Mesodermal cell (in vitro differentiated cells): ENCODE measurements around the gene SDK2.

ENCODE experiments used
- H3K27ac ChIP-seq: 2 replicates; pipeline ENCODE4 v1.7.0; 2013; ENCODE audit warnings: mild to moderate bottlenecking, low read depth, low read length, moderate library complexity; ENCODE audit not compliant: severe bottlenecking
- H3K36me3 ChIP-seq: 2 replicates; pipeline ENCODE4 v1.7.1; 2013; ENCODE audit warnings: mild to moderate bottlenecking, low read length, moderate library complexity; ENCODE audit not compliant: control insufficient read depth, insufficient read depth
- H3K4me1 ChIP-seq: one replicate; pipeline ENCODE4 v1.7.1; 2013; ENCODE audit warnings: mild to moderate bottlenecking, low read length; ENCODE audit not compliant: insufficient read depth, control insufficient read depth, poor library complexity, severe bottlenecking
- H3K4me3 ChIP-seq: 2 replicates; pipeline ENCODE4 v1.7.0; 2013; ENCODE audit warnings: low read length, control low read depth, mild to moderate bottlenecking; ENCODE audit not compliant: insufficient read depth, poor library complexity, severe bottlenecking; ENCODE audit errors: extremely low read depth
- H3K9me3 ChIP-seq: 2 replicates; pipeline ENCODE4 v1.7.1; 2013; ENCODE audit warnings: mild to moderate bottlenecking, low read length, moderate library complexity; ENCODE audit not compliant: control insufficient read depth
- WGBS, 2 experiments: methylation state at CpG; one replicate each; pipeline ENCODE4 v1.1.5; 2013; ENCODE audit warnings: missing lambda C conversion rate in 2 of 2; ENCODE audit not compliant: insufficient coverage in 2 of 2; 5-methylcytosine and 5-hydroxymethylcytosine counted together

SDK2 gene

DNA sequence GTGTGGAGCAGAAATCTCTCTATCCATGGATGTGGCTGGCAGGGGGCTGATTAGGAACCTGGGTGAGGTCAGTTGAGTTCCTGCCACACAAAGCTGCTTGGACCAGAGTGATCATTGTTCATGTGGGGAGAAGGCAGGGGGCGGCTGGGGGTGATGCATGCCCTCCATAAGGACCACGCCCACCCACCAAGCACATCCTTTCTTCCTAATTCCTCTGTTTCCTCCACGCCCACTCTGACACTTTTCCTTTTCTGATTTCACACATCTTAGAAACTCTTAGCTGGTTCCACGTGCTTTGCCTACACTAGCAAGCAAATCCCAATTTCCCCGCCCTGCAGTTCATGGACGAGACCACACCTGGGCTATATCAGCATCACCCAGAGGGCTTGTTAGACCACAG lies 108.5 kb downstream of the SDK2 start:
- Histone ChIP-seq H3K27ac (no peak overlapping the region), H3K36me3 (no peaks in the 10 kb centered on the region), H3K9me3 (no peaks in the 10 kb centered on the region), H3K4me1 (peaks cover 22% of the 10 kb centered on the region), H3K4me3 (no peak overlapping the region)
- 86% methylated on average over 5 to 6 of the region's 6 CpGs for WGBS, 2 experiments

DNA sequence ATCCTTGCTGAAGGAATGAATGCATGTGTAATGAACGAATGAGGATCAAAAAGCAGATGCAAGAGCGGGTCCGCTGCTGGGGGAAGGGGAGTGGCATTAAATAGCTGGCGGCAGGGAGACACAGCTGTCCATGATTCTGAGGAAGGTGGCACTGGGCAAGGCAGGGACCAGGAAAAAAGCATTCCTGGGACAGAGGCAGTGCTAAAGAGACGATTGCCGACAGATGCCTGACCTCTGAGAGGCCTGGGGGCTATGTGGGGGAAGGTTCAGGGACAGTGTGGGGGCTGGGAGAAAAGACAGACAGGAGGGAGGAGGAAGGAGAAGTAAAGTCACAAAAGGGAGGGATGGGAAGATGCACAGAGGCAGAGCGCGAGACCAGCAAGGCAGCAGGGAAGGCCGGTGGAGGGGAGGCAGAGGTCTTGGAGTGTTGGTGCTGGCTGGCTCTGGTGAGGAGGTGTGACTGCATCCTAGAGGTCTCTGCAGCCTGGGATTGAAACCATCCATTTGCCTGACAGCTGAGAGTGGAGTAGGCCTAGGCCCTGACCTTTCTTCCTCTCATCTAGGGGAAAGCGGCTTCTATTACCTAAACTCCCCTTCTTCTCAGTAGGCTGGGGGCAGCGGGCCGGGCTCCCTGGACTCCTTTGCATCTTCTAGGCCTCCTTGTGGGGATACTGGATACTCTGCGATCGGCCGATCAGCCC lies 109.9 kb downstream of the SDK2 start:
- no peaks in the 10 kb centered on the region for H3K36me3 ChIP-seq
- H3K4me3 ChIP-seq = no peak overlapping the region
- 63 to 69% methylated on average over 14 to 15 of the region's 15 CpGs for WGBS, 2 experiments
- no peaks in the 10 kb centered on the region for H3K9me3 ChIP-seq
- no peak overlapping the region for H3K27ac ChIP-seq
- peaks cover 22% of the 10 kb centered on the region for H3K4me1 ChIP-seq

DNA sequence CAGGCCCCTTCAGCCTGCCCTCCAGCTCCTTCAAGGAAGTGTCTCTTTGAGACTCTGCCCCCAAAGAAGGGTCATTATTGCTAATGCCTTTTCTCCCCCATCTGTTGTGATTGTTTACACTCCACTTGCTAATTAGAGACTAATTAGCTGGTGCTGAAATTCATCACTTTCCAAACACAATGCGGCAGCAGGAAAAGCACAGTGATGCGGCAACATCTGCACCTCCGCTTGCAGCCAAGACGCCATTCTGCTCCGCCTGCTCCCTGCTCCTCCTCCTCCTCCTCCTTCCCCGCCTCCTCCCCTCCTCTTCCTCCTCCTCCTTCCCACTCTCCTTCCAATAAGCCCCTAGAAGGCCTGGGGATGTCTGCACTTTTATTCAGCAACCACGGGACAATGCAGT lies 110.5 kb downstream of the SDK2 start:
- H3K27ac ChIP-seq = no peak overlapping the region
- no peaks in the 10 kb centered on the region for H3K9me3 ChIP-seq
- WGBS, 2 experiments = 35 to 38% methylated on average over 1 to 7 of the region's 7 CpGs
- no peak overlapping the region for H3K4me3 ChIP-seq
- H3K36me3 ChIP-seq = no peaks in the 10 kb centered on the region
- H3K4me1 ChIP-seq = peaks cover 22% of the 10 kb centered on the region

DNA sequence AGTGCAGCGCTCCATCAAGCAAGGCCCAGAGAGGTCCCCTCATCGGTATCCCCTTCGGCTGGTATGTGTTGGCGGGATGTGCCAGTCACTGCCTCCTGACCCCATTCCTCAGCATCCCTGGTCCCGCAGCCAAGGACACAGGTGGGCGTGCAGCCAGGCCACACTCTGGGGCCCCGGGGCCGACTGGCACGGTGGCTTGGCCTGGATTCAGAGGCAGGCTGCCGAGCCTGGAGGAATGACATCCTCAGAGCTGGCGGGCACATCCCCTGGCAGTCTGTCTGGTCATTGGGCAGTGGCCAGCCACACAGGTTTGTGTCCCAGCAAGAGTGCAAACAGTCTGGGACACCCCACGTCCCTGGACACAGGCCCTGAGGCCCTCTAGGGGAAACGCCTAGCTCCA lies 111.1 kb downstream of the SDK2 start:
- 89 to 98% methylated on average over 12 to 13 of the region's 13 CpGs for WGBS, 2 experiments
- Histone ChIP-seq H3K4me3 (no peak overlapping the region), H3K4me1 (peaks cover 22% of the 10 kb centered on the region), H3K9me3 (no peaks in the 10 kb centered on the region), H3K36me3 (no peaks in the 10 kb centered on the region), H3K27ac (peak overlapping the region; percentile 52)

DNA sequence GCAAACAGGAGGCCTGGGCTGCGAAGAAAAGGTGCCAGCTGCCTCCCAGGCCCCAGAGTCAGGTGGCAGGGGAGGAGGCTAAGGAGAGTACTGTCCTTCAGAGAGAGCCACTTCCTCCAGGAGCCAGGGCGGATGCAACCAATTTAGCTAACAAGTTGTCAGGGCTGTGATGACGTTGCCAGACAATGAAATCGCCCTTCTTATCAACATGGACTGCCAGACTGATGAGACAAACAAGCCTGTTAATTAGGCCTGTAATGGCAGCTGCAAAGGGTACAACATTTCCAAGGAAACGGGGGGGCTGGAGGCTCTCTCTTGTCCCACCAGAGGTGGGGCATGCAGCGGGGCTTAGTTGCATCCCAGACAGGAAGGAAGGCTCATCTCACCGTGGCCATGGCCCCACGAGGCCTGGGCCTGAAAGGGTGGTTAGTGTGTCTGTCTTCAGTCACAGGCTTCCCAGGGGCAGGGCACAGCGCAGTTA lies 111.8 kb downstream of the SDK2 start:
- H3K36me3 ChIP-seq = no peaks in the 10 kb centered on the region
- H3K27ac ChIP-seq = peak overlapping the region; percentile 52
- WGBS, 2 experiments = 49 to 50% methylated on average over 5 to 8 of the region's 9 CpGs
- no peaks in the 10 kb centered on the region for H3K9me3 ChIP-seq
- H3K4me1 ChIP-seq = peaks cover 22% of the 10 kb centered on the region
- H3K4me3 ChIP-seq = no peak overlapping the region

DNA sequence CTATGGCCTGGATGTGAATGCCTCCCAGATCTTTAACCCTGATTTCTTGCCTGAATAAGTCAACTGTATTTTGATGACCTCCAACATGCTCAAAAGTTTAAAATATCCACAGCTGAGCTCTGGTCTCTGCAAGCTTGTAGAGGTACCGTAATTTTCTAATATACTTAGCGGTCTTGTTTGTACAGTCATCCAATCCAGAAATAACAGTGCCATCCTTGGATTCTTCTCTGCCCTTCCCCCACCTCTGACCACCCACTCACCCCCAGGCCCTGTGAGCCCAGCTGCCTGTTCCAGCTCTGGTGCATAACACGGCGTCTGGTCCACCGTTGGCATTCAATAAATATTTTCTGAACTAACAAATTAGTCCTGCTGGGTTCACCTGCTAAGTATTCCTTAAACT lies 113.1 kb downstream of the SDK2 start:
- whole genome bisulfite sequencing, 2 experiments = 90 to 100% methylated on average over 5 of the region's 5 CpGs
- Histone ChIP-seq H3K9me3 (no peaks in the 10 kb centered on the region), H3K4me3 (no peak overlapping the region), H3K4me1 (peaks cover 26% of the 10 kb centered on the region), H3K36me3 (no peaks in the 10 kb centered on the region), H3K27ac (no peak overlapping the region)

DNA sequence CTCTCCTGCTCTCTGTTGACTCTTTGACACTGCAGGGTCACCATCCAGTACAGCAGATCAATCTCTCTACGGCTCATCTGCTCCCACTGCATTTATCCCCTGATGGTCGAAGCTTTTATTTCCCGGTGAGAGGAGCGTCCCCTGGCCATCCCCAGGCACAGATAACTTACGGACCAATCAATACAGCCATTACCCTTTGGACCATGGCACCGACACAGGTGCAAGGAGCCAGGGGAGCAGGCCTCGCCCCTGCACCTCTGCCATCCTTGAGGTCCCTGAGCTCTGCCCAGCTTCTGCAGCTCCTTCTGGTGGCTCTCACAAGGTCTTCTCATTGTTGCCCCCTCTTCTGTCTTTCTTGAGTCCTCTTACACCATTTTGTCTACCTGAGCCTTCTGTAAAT lies 115.6 kb downstream of the SDK2 start:
- H3K27ac ChIP-seq = no peak overlapping the region
- peaks cover 18% of the 10 kb centered on the region for H3K4me1 ChIP-seq
- H3K4me3 ChIP-seq = no peak overlapping the region
- no peaks in the 10 kb centered on the region for H3K36me3 ChIP-seq
- 76 to 82% methylated on average over 4 to 7 of the region's 7 CpGs for WGBS, 2 experiments
- H3K9me3 ChIP-seq = no peaks in the 10 kb centered on the region

DNA sequence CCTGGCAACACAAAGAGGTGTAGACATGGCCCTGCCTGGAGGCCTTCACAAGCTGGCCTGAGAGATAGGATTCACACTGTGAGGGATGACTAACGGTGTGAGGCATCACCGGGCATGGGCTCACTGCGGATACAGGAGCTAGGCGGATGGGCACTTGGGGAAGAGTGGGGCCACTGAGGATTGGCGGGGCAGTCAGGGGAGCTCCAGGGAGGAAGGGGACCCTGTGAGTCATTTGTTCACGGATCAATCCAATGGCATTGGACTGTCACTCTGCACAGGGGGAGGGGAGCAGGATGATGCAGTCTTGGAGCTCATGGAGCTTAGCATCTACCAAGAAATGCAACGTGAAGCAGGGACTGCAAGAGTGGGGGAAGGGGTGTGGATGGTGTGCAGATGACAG lies 117.3 kb downstream of the SDK2 start:
- Histone ChIP-seq H3K4me1 (peaks cover 5% of the 10 kb centered on the region), H3K27ac (no peak overlapping the region), H3K9me3 (no peaks in the 10 kb centered on the region), H3K36me3 (no peaks in the 10 kb centered on the region), H3K4me3 (no peak overlapping the region)
- 87 to 94% methylated on average over 5 to 7 of the region's 7 CpGs for WGBS, 2 experiments

DNA sequence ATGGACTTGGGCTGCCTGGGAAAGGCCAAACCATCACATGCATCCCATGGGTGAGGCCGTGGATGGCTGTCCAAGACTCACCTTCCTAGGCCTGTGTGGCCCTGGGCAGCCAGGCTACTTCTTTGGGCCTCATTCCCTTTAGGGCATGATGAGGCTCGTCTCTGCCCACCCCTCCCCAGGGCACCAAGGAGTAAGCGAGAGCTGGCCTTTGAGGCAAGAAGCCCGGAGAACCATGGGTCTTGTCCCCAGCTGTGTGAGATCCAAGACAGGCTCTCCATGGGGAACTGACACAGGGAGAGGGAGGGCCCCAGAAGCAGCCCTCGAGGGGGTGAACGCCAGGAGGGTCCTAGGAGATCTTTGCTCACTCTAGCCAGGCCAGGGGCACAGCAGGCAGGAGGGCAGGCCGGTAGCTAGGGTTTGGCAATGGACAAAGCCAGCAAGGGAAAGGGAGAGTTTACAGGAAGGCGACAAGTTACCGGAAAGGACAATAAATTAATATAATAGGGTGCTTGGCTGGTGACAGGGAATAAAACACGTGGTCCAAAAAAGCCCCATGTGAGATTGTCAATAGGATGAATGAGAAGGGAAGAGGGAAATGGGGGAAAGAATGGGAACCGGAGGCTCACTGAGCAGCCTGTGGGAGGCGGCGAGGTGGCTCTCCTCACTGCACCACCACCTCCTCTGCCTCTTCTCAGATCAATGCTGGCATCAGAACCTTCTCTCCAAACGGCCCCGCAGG lies 119.1 kb downstream of the SDK2 start:
- Histone ChIP-seq H3K36me3 (no peaks in the 10 kb centered on the region), H3K27ac (no peak overlapping the region), H3K4me3 (no peak overlapping the region), H3K4me1 (peaks cover 5% of the 10 kb centered on the region), H3K9me3 (no peaks in the 10 kb centered on the region)
- WGBS, 2 experiments = 91 to 92% methylated on average over 11 to 15 of the region's 15 CpGs

DNA sequence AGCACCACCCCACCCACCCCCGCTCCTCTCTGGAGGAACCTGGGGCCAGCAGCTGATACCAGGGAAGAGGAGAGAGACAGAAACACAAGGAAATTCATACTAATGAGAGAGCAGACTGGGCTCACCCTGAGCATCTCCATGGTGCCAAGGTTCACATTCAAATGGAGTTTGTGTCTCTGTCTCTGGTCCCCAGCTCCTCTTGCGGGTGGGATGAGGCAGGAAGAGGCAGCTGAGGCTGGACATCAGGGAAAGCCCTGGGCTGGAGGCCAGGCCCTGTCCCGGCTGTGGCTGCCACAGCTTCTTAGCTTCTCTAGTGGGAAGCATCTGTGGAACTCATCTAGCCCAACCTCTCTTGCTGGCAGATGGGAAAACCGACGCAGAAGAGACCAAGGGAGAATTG lies 121.5 kb downstream of the SDK2 start:
- Histone ChIP-seq H3K36me3 (no peaks in the 10 kb centered on the region), H3K27ac (no peak overlapping the region), H3K9me3 (no peaks in the 10 kb centered on the region), H3K4me1 (peaks cover 5% of the 10 kb centered on the region), H3K4me3 (no peak overlapping the region)
- WGBS, 2 experiments = 81 to 95% methylated on average over 2 to 4 of the region's 5 CpGs

DNA sequence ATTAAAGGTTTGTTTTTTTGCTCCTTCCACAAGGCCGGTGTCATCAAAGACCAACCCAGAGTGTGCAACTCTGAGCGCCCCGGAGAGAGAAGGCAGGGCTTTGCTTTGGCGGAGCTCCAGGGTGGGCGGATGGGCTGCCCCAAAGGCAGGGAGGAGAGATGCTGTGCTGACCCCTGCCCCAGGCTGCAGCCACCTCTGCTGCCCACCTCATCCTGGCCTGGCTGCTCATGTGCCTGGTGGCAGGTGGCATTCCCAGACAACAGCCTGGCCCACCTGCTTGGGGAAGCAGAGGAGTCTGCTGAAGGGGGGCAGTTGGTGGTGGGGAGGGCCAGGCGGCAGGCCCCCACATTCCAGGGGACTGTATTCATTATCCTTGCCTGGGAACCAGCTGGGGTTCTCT lies 122.1 kb downstream of the SDK2 start:
- H3K36me3 ChIP-seq = no peaks in the 10 kb centered on the region
- H3K9me3 ChIP-seq = no peaks in the 10 kb centered on the region
- no peak overlapping the region for H3K27ac ChIP-seq
- peaks cover 4% of the 10 kb centered on the region for H3K4me1 ChIP-seq
- 93 to 96% methylated on average over 5 to 6 of the region's 6 CpGs for WGBS, 2 experiments
- no peak overlapping the region for H3K4me3 ChIP-seq
